ENCODE results near the gene PLA2G1B.

The PLA2G1B gene

DNA sequence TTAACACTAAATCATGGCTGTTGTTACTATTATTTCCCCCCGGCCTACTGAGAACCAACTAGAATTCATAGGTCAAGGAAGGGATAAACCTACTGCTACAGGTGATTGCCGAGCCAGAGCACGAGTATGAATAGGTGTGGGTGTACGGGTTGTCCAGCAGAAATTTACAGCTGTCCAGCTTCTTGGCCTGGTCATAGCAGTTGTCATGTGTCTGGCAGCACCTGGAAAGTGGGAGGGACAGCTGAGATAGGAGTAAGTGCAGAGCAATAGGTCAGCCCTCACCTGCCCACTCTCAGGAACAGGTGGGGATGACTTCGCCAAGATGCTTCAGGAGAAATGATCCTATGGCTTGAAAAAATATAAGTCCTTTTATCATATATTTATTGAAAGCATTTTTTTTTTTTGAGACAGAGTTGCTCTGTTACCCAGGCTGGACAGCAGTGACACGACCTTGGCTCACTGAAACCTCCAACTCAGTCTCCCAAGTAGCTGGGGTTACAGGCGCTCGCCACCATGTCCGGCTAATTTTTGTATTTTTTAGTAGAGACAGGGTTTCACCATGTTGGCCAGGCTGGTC is 2.6 kb downstream of the PLA2G1B start:
- no peak for DNase-seq (ENCODE audit: low spot score)

DNA sequence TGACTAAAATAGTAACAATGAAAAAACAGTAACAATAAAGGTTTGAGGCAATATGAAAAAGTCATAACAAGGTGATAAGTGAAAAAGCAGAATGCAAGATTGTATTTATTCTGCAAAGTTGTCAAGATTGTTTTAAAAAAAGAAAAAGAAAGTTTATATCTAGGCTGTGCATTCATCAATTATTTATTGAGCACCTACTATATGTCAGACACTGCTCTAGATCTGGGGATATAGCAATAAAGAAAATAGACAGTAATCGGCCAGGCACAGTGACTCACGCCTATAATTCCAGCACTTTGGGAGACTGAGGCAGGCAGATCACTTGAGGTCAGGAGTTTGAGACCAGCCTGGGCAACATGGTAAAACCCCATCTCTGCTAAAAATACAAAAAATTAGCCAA is 3.8 kb downstream of the PLA2G1B start:
- no peak for DNase-seq (ENCODE audit: low spot score)

DNA sequence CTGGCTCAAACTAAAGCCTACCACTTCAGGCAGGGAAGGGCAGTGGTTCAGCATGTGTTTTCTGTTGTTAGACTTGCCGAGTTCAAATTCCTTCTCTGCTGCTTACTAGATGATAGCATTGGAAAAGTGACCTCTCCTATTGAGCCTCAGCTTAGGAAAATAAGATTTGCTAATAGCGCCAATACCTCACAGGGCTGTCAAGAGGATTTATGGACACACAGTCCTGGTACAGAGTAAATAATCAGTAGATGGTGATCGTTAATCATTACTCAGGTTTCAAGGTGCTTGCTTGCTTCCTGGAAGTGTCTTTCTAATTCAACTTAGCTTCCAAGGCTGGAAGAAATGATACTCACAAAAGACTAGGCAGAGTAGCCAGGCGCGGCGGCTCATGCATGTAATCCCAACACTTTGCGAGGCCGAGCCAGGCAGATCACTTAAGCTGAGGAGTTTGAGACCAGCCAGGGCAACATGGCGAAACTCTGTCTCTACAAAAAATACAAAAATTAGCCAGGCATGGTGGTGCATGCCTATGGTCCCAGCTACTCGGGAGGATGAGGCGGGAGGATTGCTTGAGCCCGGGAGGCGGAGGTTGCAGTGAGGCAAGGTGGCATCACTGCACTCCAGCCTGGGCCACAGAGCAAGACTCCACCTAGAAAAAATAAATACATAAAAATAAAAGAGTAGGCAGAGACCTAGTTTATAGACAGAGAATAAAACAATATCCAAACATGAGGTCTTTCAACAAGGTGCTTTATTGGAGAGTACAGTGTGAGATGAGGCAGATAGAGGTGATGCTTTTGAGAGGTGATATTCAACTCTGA is 6.0 kb downstream of the PLA2G1B start:
- no peak for DNase-seq (ENCODE audit: low spot score)

DNA sequence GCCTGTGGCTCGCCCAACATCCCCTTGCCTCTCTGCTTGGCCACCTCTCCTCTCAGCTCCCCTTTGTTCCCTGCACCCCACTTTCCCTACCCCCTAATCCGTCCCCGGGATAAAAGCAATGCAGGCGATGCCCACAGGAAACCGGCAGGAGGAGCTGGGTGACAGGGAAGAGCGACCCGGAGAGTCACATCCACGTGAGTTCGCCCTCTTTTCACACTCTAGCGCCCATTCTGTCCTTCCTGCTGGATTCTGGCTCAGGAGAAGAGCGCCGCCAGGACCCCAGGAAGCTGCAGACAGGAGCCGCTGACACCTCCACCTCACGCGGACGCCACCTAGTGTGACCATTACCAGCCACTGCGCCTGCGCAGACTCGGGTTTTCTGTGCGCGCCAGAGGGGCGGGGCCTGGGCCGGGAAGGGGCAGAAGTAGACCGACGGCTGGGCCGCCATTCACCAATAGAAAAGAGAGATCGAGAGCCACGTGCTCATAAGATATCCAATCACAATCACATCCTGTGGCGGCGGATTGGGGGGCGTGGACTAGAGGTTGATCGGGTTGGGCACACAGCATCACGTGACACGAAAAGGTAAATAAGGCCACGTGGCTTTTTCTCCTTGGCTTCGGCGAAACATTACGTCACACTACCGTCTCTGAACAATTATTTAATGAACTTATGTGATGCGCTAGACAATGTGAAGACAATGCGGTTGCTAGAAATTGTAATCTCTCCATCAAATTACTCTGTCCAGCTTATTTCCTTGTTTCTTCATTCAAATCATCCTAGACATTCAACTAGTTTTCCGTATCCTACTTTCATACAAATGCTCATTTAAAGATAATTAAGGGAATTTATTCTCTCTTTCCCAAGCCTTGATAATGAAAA is 10.1 kb downstream of the PLA2G1B start:
- peak; percentile 97 for DNase-seq (ENCODE audit: low spot score)

DNA sequence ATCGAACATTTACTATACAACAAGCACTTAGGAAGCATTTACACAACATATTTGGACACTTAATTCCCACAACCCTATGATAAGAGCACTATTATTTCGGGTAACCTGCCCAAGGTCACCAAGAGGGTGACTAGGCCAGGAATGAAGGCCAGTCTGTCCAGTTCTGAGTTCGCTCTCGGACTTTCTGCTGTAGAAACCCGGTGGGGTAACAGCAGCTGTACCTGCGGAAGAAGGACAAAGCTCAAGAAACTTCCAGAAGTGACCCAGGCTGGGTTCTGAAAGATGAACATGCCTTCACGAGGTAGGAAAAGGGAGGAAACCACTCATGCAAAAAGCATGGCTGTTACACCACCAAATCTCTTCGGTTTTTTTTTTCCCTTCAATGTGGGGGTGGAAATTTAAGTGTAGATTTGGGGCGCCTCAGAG is 10.8 kb downstream of the PLA2G1B start:
- no peak for DNase-seq (ENCODE audit: low spot score)

DNA sequence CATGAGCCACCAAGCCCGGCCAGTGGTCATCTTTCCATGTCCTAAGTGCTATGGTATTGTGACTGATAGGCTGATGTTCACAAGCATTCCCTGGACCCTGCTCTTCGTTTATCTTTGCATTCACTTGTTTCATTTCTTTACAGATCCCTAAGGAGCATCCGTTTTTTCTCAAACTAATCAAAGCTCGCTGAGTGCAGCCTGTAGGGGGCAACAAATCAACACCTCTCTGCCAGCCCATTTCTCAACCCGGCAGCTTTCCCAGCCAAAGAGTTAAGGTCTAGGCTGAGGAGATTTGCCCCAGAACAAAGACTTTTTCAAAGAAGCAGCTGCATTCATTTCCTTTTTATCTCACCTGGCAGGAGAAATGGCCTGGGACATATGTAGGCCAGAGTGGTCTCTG is 13.4 kb downstream of the PLA2G1B start:
- DNase-seq (ENCODE audit: low spot score): no peak

DNA sequence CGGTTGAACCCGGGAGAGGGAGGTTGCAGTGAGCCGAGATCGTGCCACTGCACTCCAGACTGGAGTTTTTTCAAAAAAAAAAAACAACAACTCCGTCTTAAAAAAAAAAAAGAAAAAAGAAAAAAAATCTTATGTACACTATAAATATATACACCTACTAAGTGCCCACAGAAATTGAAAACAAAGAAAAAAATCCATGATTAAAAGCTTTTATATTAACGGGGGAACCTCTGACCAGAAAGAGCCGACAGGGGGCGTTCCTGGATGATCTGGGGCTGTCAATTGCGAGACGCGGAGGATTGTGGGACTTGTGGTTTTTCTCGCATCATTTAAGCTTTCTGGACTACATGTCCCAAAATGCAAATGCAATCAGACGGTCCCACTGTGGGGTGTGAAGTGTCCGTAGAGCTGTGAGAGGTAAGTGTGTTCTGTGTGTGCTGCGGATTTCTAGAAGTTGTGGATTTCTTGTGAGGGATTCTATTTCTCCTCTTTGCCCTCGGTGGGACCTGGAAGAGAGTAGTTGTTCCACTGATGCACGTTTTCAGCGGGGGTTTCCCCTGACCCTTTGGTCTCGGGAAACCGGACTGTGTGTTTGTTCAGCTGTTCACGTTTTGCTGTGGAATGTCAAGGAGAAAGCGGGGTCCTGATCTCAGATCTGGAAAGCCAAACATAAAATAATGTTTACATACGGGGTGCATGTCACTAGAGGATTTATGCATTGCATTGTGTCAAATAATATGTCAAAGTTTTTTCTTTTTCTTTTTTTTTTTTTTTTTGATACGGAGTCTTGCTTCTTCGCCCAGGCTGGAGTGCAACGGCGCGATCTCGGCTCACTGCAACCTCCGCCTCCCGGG is 25.4 kb downstream of the PLA2G1B start, which contains the start of gene SIRT4:
TSS of gene SIRT4 (plus strand) at position 360 of the 854 bp plus-strand sequence. CDS start 1,241 bp downstream, outside the sequence.
- peak; percentile 86 for DNase-seq (ENCODE audit: low spot score)

DNA sequence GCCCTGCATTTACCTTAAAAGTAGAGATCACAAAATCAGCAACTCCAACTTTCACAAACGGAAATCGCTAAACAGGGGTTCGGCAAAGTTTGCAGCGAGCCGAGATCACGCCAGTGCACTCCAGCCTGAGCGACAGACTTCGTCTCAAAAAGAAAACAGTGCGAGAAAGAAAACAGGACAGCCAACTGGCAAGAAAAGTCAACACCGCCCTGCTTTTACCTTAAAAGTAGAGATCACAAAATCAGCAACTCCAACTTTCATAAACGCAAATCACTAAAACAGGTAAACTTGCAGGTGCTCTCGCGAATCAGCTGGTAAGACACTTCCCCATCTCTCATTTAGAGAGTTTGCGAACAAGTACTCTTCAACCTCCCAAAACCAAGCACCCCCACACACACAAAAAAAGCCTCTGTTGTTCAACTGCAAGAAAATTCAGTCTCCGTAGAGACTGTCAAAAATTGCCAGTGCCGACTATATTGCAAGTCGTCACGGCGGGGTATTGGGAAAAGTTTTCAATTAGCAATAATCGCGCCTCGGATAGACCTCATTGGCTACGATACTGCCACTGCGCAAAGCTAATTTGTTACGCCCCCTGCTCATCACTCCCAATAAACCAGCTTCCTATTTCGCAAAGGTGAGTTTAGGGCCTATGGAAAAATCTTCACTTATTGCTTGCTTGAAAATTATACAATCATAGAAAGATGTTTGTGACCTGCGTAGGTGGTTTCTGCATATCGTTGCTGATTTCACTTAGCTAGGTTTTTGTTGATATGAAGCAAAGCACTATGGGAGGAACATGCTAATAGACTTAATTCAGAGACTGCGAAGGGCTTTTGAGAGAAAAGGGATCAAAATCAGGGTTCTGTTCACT is 34.7 kb downstream of the PLA2G1B start, which contains the start of gene RNU4-1:
TSS of gene RNU4-1 (minus strand) at position 577 of the 871 bp plus-strand sequence.
- peak; percentile 82 for DNase-seq (ENCODE audit: low spot score)

DNA sequence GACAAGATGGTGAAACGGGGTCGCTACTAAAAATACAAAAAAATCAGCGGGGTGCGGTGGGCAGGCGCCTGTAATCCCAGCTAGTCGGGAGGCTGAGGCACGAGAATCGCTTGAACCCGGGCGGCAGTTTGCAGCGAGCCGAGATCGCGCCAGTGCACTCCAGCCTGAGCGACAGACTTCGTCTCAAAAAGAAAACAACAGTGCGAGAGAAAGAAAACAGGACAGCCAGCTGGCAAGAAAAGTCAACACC is 35.2 kb downstream of the PLA2G1B start:
- DNase-seq (ENCODE audit: low spot score): peak; percentile 68

DNA sequence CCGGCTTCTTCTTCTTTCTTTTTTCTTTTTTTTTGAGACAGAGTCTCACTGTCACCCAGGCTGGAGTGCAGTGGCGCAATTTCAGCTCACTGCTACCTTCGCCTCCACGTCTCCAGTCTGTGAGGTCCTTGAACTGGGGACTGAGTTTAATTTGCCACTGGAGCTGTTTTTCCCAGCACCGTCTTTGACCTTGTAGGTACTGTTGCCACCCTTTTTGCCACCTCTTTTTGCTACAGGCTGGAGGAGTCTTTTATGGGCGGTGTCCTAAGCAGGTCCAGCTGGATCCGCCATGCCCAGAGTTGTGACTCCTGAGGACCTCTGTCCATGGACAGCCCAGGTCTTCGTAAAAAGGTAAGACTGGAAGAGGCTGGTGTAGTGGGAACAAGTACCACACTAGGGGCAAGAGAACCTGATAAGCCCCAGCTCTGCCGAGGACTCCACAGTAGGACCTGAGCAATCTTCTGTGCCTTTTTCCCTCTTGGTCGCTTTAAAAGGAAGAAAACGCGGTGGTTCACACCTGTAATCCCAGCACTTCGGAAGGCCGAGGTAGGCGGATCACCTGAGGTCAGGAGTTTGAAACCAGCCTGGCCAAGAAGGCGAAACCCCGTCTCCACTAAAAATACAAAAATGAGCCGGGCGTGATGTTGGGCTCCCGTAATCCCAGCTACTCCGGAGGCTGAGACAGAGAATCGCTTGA is 36.8 kb downstream of the PLA2G1B start:
- no peak for DNase-seq (ENCODE audit: low spot score)

DNA sequence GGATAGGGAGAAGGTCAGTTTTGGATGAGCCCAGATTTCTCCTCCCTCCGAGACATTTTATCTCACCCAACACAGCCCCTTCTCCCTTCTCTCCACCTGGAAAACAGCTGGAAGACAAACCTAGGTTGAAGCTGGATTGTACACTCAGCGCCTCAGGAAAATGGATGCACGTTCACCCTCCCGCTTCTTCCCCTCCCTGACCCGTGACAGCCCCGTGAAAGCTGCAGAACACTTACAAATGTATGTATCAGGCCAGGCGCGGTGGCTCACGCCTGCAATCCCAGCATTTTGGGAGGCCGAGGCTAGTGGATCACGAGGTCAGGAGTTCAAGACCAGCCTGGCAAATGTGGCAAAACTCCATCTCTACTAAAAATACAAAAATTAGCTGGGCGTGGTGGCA is 40.1 kb downstream of the PLA2G1B start:
- DNase-seq (ENCODE audit: low spot score): no peak

DNA sequence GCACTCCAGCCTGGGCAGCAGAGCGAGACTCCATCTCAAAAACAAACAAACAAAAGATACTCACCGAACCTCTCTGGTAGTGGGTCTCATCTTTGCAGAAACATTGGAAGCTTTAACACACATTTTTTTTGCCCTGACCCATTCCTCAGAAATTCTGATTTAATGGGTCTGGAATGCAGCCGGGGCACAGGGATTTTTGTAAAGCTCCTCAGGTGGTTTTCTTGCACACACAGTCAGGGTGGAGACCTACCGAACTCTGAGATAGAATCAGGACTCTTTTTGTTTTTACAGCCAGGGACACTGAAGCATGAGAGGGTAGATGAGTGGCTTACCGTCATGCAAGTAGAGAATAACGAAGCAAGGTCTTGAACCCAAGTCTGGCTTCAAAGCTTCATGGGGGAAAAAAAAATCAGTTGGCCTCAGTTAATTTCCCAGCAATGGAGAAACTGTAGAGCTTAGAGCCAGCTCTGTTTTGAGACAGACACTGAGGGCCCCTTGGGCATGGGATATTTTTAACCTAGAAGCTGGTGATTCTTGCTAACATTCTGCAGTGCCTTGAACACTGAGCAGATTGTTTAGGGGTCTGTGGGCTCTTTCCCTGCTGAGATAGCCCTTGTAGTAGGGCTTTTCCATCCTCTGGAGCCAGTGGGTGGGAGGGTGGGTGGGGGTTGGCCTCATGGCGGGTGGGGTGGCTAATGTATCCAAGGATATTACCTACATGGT is 40.6 kb downstream of the PLA2G1B start:
- no peak for DNase-seq (ENCODE audit: low spot score)

DNA sequence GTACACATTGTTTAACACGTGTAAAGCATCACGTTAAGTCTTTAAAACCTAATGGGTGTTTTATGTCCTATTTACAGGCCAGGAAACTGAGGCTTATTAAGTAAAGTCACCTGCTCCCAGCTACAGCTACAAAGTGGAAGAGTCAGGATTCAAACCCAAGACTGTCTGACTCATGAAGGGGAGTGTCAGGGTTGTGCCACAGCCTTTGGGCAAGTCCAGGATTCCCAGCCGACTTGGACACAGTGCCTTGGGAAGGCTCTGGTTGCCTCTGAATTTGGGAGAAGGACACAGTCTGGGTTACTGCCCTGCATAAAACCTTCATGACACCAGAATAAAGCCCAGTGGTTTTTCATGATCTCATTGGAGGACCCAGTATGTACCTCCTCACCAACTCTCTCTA is 43.2 kb downstream of the PLA2G1B start:
- no peak for DNase-seq (ENCODE audit: low spot score)

DNA sequence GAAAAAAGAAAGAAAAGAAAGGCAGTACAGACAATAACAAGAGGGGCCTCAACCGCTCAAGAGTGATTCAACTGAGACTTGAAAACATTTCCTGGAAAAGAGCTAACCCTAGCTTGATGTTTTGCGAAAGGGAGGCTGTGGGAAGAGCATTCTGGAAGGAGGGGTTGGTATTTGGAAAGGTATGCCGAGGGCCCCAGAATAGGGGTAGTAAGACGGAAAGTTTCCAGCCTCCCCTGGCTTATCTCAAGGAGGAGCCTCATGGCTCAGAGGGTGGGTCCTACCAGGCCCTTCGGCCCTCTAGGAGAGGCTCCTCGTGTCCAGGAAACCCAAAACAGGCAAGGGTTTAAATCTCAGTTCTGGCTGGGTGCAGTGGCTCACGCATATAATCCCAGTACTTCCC is 44.3 kb downstream of the PLA2G1B start:
- no peak for DNase-seq (ENCODE audit: low spot score)

DNA sequence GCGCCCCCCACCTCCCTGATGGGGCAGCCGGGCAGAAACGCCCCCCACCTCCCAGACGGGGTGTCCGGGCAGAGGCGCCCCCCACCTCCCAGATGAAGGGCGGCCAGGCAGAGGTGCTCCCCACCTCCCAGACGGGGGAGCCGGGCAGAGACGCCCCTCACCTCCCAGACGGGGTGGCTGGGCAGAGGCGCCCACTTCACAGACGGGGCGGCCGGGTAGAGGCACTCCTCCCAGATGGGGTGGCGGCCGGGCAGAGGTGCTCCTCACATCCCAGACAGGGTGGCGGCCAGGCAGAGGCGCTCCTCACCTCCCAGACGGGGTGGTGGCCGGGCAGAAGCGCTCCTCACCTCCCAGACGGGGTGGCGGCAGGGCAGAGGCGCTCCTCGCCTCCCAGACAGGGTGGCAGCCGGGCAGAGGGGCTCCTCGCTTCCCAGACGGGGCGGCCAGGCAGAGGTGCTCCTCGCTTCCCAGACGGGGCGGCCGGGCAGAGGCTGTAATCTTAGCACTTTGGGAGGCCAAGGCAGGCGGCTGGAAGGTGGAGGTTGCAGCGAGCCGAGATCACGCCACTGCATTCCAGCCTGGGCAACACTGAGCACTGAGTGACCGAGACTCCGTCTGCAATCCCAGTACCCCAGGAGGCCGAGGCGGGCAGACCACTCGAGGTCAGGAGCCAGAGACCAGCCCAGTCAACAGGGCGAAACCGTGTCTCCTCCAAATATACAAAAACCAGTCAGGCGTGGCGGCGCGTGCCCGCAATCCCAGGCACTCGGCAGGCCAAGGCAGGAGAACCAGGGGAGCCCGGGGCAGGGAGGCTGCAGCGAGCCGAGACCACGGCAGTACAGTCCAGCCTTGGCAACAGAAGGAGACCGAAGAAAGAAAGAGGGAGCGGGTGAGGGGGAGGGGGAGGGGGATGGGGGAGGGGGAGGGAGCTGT is 49.2 kb downstream of the PLA2G1B start:
- no peak for DNase-seq (ENCODE audit: low spot score)

DNA sequence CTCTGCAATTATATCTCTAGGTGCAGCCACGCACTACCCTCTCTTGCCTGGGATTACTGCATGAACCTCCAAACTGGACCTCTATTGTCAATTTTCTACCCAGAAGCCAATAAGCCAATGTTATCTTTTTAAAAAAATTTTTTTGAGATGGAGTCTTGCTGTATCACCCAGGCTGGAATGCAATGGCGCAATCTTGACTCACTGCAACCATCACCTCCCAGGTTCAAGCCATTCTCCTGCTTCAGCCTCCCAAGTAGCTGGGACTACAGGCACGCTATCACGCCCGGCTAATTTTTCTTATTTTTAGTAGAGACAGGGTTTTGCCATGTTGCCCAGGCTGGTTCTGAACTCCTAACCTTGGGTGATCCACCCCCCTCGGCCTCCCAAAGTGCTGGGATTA is 50.8 kb downstream of the PLA2G1B start:
- DNase-seq (ENCODE audit: low spot score): no peak
